OCI-LY1 (cell line): ENCODE data around the gene CAMTA1.

Experiments
- EZH2 ChIP-seq: fragments of 200-600 bp; sonication (generic), shearing (Covaris generic); IDR thresholded peaks from 2 replicates; pipeline ENCODE4 v1.8.0; 2017; ENCODE audit warnings: borderline replicate concordance, mixed run types, mild to moderate bottlenecking, antibody characterized with exemption, low read length, moderate library complexity, mixed read lengths
- TF ChIP-seq, protein P1 (sequence below): fragments of 200-600 bp; sonication (generic), shearing (Covaris generic); IDR thresholded peaks from 2 replicates; pipeline ENCODE4 v1.5.1; 2017; ENCODE audit warnings: mild to moderate bottlenecking, antibody characterized with exemption, low read length, moderate library complexity, mixed read lengths

DNA sequence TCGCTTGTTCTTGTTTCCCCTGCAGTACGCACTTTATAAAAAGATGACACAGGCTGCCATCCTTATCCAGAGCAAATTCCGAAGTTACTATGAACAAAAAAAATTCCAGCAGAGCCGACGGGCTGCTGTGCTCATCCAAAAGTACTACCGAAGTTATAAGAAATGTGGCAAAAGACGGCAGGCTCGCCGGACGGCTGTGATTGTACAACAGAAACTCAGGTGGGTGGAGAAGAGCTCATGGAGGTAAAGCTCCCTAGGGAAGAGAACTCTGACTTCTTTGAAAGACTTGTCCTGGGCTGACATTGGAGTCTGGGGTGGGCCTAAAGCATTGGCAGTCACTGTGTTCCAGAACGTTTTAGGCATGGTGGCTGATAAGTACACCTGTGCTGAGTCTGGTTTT, 965.9 kb downstream of the CAMTA1 start:
- TF ChIP-seq, protein P1, sequence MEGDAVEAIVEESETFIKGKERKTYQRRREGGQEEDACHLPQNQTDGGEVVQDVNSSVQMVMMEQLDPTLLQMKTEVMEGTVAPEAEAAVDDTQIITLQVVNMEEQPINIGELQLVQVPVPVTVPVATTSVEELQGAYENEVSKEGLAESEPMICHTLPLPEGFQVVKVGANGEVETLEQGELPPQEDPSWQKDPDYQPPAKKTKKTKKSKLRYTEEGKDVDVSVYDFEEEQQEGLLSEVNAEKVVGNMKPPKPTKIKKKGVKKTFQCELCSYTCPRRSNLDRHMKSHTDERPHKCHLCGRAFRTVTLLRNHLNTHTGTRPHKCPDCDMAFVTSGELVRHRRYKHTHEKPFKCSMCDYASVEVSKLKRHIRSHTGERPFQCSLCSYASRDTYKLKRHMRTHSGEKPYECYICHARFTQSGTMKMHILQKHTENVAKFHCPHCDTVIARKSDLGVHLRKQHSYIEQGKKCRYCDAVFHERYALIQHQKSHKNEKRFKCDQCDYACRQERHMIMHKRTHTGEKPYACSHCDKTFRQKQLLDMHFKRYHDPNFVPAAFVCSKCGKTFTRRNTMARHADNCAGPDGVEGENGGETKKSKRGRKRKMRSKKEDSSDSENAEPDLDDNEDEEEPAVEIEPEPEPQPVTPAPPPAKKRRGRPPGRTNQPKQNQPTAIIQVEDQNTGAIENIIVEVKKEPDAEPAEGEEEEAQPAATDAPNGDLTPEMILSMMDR, result no peak
- TF ChIP-seq EZH2, result no peak
